C4-2B (cell line): ENCODE data around the gene APOA1.

Experiments used
- H3K27ac ChIP-seq: fragments of 450-650 bp; 2 replicates; pipeline ENCODE4 v1.5.1; 2017
- CTCF ChIP-seq: fragments of 450-650 bp; conservative IDR thresholded peaks from 2 replicates; pipeline ENCODE4 v1.5.1; 2017; ENCODE audit warnings: mild to moderate bottlenecking
- ZFX ChIP-seq: fragments of 450-650 bp; IDR thresholded peaks from 2 replicates; pipeline ENCODE4 v1.6.1; 2017

The APOA1 gene

GRCh38 chr11:116875194-116875593, 37.8 kb upstream of the APOA1 start:
- H3K27ac ChIP-seq, result no peak overlapping the region
- no peak for TF ChIP-seq ZFX
- no peak for TF ChIP-seq CTCF

- no peak for TF ChIP-seq CTCF
- no peak for TF ChIP-seq ZFX
- H3K27ac ChIP-seq, result no peak overlapping the region
Observed at GRCh38 chr11:116874251-116874650, 36.8 kb upstream of the APOA1 start.

GRCh38 chr11:116873381-116873780, 36.0 kb upstream of the APOA1 start:
- TF ChIP-seq CTCF (no peak), ZFX (no peak)
- no peak overlapping the region for H3K27ac ChIP-seq

- no peak for TF ChIP-seq ZFX
- TF ChIP-seq CTCF, result no peak
- H3K27ac ChIP-seq, result no peak overlapping the region
Observed at GRCh38 chr11:116871248-116871647, 33.8 kb upstream of the APOA1 start.

- TF ChIP-seq CTCF (no peak), ZFX (no peak)
- peak overlapping the region; percentile 31 for H3K27ac ChIP-seq
Observed at GRCh38 chr11:116870054-116870453, 32.6 kb upstream of the APOA1 start.

GRCh38 chr11:116869610-116870009, 32.2 kb upstream of the APOA1 start:
- peak overlapping the region; percentile 31; the same call in 1 of the 2 replicates for H3K27ac ChIP-seq
- TF ChIP-seq CTCF (peak; percentile 34), ZFX (no peak)

GRCh38 chr11:116868066-116868465, 30.6 kb upstream of the APOA1 start:
- TF ChIP-seq ZFX (no peak), CTCF (no peak)
- no peak overlapping the region for H3K27ac ChIP-seq
